NCI-H82 treated with DMSO at 0.1 percent for 48 hours (cell line): ENCODE results near the gene DDX47.
"Not testable (repeated sequence)": the region's sequence is repeated elsewhere in the genome, so short reads cannot be mapped to it uniquely, and the experiment has no call there.

ENCODE experiments used
- DNase-seq: peaks from one replicate; lab custom pipeline; 2025; ENCODE audit not compliant: unreplicated experiment; lab: John Stamatoyannopoulos, UW

DDX47 gene

GRCh38 chr12:12796928-12797793 is 16.0 kb upstream of the DDX47 start:
- DNase-seq: no peak

- no peak for DNase-seq
These were observed 15.4 kb upstream of the DDX47 start for GRCh38 chr12:12797794-12798152.

- DNase-seq: no peak
These were observed 14.7 kb upstream of the DDX47 start for GRCh38 chr12:12798480-12798879.

- no peak for DNase-seq
These were observed 13.8 kb upstream of the DDX47 start for GRCh38 chr12:12799163-12799920.

- no peak for DNase-seq
These were observed 12.6 kb upstream of the DDX47 start for GRCh38 chr12:12800406-12801180.

- not testable (repeated sequence) for DNase-seq
These were observed 11.5 kb upstream of the DDX47 start for GRCh38 chr12:12801656-12802055.

GRCh38 chr12:12803186-12803585 is 10.0 kb upstream of the DDX47 start:
- DNase-seq: no peak

GRCh38 chr12:12804011-12804410 is 9.1 kb upstream of the DDX47 start:
- no peak for DNase-seq

- no peak for DNase-seq
These were observed 8.7 kb upstream of the DDX47 start for GRCh38 chr12:12804432-12804886.

- DNase-seq: no peak
These were observed 6.2 kb upstream of the DDX47 start for GRCh38 chr12:12806784-12807516.

- not testable (repeated sequence) for DNase-seq
These were observed 5.6 kb upstream of the DDX47 start for GRCh38 chr12:12807517-12807903.

- no peak for DNase-seq
These were observed 5.0 kb upstream of the DDX47 start for GRCh38 chr12:12807970-12808702.

GRCh38 chr12:12810553-12811021 is 2.6 kb upstream of the DDX47 start:
- DNase-seq: no peak

GRCh38 chr12:12811343-12811742 is 1.8 kb upstream of the DDX47 start:
- no peak for DNase-seq

GRCh38 chr12:12812174-12812573 is 972 bp upstream of the DDX47 start:
- no peak for DNase-seq

- no peak for DNase-seq
These were observed 477 bp upstream of the DDX47 start for GRCh38 chr12:12812618-12813119.

GRCh38 chr12:12817616-12818015 is 4.5 kb downstream of the DDX47 start:
- no peak for DNase-seq

- no peak for DNase-seq
These were observed 5.6 kb downstream of the DDX47 start for GRCh38 chr12:12818701-12819100.

GRCh38 chr12:12819221-12819620 is 6.1 kb downstream of the DDX47 start:
- DNase-seq: no peak
